Jurkat, Clone E6-1 (cell line): Measurements from ENCODE around the gene TSPO. TPM values are rescaled to one million over a fixed set of nuclear protein-coding genes. Genes with fewer than 3 reads are reported as not detected.
"Not testable (repeated sequence)": the region's sequence is repeated elsewhere in the genome, so short reads cannot be mapped to it uniquely, and the experiment has no call there.

Experiments used
- DNase-seq: peaks from one replicate; pipeline ENCODE4 v3.0.0-alpha.2; 2011; ENCODE audit warnings: low read depth, low spot score
- H3K4me3 ChIP-seq: 2 replicates; pipeline ENCODE4 v1.5.1; 2011; ENCODE audit warnings: mild to moderate bottlenecking, low read length, control low read depth, moderate library complexity
- polyA plus RNA-seq: library from polyadenylated mRNA; unstranded; fragments of >200 nt; gene quantifications from one replicate; pipeline ENCODE4 v1.2.1, GENCODE V29; 2012; ENCODE audit warnings: missing spikeins; ENCODE audit not compliant: insufficient read length, insufficient read depth

The TSPO gene
- polyA plus RNA-seq = not detected

- DNase-seq = no peak
- no peak within 1 kb of the TSS for H3K4me3 ChIP-seq
Observed at GRCh38 chr22:43151251-43152002, at the start of gene TSPO. TSPO (plus strand) TSS chr22:43151559; CDS start chr22:43159239, 7,680 bp downstream.

GRCh38 chr22:43104056-43104625, 47.2 kb upstream of the TSPO start:
- DNase-seq = peak; percentile 92
- H3K4me3 ChIP-seq = peak overlapping the region; percentile 21

GRCh38 chr22:43104950-43105349, 46.4 kb upstream of the TSPO start:
- H3K4me3 ChIP-seq, DNase-seq: not testable (repeated sequence)

- no peak overlapping the region for H3K4me3 ChIP-seq
- no peak for DNase-seq
Observed at GRCh38 chr22:43106302-43106701, 45.1 kb upstream of the TSPO start.

GRCh38 chr22:43109511-43109910, 41.8 kb upstream of the TSPO start:
- no peak overlapping the region for H3K4me3 ChIP-seq
- DNase-seq = no peak

- peak overlapping the region; percentile 68 for H3K4me3 ChIP-seq
- DNase-seq = no peak
Observed at GRCh38 chr22:43109921-43110443, 41.4 kb upstream of the TSPO start.

GRCh38 chr22:43110444-43110926, 40.9 kb upstream of the TSPO start, which contains the start of gene BIK:
BIK (plus strand) TSS chr22:43110750; CDS start chr22:43124023, 13,273 bp downstream.
- peak within 1 kb of the TSS; percentile 68 for H3K4me3 ChIP-seq
- peak; percentile 47 for DNase-seq

GRCh38 chr22:43110927-43111623, 40.3 kb upstream of the TSPO start:
- DNase-seq = no peak
- H3K4me3 ChIP-seq = peak overlapping the region; percentile 68

- DNase-seq = no peak
- H3K4me3 ChIP-seq = no peak overlapping the region
Observed at GRCh38 chr22:43113526-43114251, 37.7 kb upstream of the TSPO start.

GRCh38 chr22:43114958-43115357, 36.4 kb upstream of the TSPO start:
- no peak overlapping the region for H3K4me3 ChIP-seq
- no peak for DNase-seq

GRCh38 chr22:43116932-43117331, 34.4 kb upstream of the TSPO start:
- H3K4me3 ChIP-seq = no peak overlapping the region
- DNase-seq = no peak

- no peak for DNase-seq
- H3K4me3 ChIP-seq = no peak overlapping the region
Observed at GRCh38 chr22:43118024-43118849, 33.1 kb upstream of the TSPO start.

- H3K4me3 ChIP-seq = no peak overlapping the region
- no peak for DNase-seq
Observed at GRCh38 chr22:43118953-43119458, 32.4 kb upstream of the TSPO start.

GRCh38 chr22:43126501-43127165, 24.7 kb upstream of the TSPO start:
- H3K4me3 ChIP-seq = no peak overlapping the region
- DNase-seq = no peak

- DNase-seq = no peak
- no peak overlapping the region for H3K4me3 ChIP-seq
Observed at GRCh38 chr22:43127166-43127908, 24.0 kb upstream of the TSPO start.

- no peak for DNase-seq
- no peak overlapping the region for H3K4me3 ChIP-seq
Observed at GRCh38 chr22:43128116-43128515, 23.2 kb upstream of the TSPO start.

- DNase-seq = peak; percentile 63
- H3K4me3 ChIP-seq = peak overlapping the region; percentile 1
Observed at GRCh38 chr22:43128928-43129424, 22.4 kb upstream of the TSPO start.
